HG02973 (cell line): Measurements from ENCODE around the gene IGF2BP3.
A peak's percentile ranks its signal among the peaks of the same experiment; 100 is the strongest.

Experiments
- ATAC-seq: cut with Tn5 transposase; IDR thresholded peaks from one replicate; pipeline ENCODE4 v1.9.1; 2021; ENCODE audit warnings: moderate library complexity; ENCODE audit not compliant: unreplicated experiment

The IGF2BP3 gene

GRCh38 chr7:23272275-23272674 lies 198.0 kb downstream of the IGF2BP3 start:
- no peak for ATAC-seq

- ATAC-seq: no peak
These were observed 201.5 kb downstream of the IGF2BP3 start for GRCh38 chr7:23268746-23269145.

GRCh38 chr7:23268167-23268566 lies 202.1 kb downstream of the IGF2BP3 start:
- no peak for ATAC-seq

GRCh38 chr7:23267357-23267756 lies 202.9 kb downstream of the IGF2BP3 start:
- no peak for ATAC-seq

- ATAC-seq: no peak
These were observed 203.4 kb downstream of the IGF2BP3 start for GRCh38 chr7:23266918-23267317.

GRCh38 chr7:23264916-23265458 lies 205.3 kb downstream of the IGF2BP3 start:
- no peak for ATAC-seq

- peak; percentile 87 for ATAC-seq
These were observed 208.3 kb downstream of the IGF2BP3 start for GRCh38 chr7:23261843-23262452.

- no peak for ATAC-seq
These were observed 209.9 kb downstream of the IGF2BP3 start for GRCh38 chr7:23260371-23260770.
